ENCODE measurements around the gene TCTN3.

DNA sequence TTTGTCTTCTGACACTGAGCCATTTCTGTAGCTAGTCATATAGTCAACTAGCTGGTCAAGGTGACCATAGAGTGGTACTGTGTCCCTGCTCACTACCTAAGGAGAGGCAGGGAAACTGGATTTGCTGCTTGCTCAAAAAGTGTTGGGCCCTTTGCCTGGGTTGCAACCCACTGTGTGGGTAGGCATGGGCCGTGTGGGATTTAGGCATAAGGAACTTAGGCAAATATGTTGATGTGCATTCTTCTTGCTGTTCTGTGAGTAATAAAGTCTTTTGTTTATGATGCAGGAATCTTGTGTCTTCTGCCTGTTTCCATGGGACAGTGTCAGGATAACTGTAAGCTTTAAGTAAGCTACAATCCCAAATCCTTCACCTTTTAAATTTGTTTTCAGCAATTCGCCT, 23.1 kb upstream of the TCTN3 start:
- TF ChIP-seq CTCF (IDR thresholded peaks at IDR 0.05) (no peak), POLR2A (IDR thresholded peaks at IDR 0.05) (no peak)
